Uterus (tissue), 2 donors: ENCODE measurements around the gene HCN1.

Source experiments
- POLR2A ChIP-seq, 2 donors: fragments of 450-650 bp; IDR thresholded peaks; one replicate each; pipeline ENCODE4 v1.6.1; 2016; ENCODE audit warnings: antibody characterized with exemption in 2 of 2, mild to moderate bottlenecking in 1 of 2, moderate library complexity in 1 of 2
- TF ChIP-seq, protein P1 (sequence below), 4 experiments: fragments of 200-600 bp in 2 of 4; fragments of 450-650 bp in 2 of 4; sonication (generic) in 2 of 4; IDR thresholded peaks; one replicate each; pipeline ENCODE4 v1.5.1; 2016 to 2019; ENCODE audit warnings: antibody characterized with exemption in 4 of 4, mild to moderate bottlenecking in 2 of 4, moderate library complexity in 1 of 4

DNA sequence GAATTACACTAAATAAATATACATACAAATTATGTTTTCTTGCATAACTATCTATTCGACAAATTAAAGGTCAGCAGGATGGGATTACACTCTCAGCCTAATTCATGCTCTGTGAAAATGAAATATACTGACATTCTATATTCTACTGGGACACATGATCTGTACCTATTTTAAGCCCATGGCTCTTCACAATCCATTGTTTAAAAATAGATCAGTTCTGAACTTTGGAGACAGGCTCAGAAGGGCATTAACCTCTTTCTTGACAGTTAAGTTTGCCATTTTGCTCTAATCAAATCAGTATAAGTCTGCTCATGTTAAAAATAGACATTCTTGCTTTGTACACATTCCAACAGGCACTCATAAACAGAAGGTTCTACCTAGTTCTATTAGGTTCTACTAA is 361.2 kb downstream of the HCN1 start:
- TF ChIP-seq, protein P1, sequence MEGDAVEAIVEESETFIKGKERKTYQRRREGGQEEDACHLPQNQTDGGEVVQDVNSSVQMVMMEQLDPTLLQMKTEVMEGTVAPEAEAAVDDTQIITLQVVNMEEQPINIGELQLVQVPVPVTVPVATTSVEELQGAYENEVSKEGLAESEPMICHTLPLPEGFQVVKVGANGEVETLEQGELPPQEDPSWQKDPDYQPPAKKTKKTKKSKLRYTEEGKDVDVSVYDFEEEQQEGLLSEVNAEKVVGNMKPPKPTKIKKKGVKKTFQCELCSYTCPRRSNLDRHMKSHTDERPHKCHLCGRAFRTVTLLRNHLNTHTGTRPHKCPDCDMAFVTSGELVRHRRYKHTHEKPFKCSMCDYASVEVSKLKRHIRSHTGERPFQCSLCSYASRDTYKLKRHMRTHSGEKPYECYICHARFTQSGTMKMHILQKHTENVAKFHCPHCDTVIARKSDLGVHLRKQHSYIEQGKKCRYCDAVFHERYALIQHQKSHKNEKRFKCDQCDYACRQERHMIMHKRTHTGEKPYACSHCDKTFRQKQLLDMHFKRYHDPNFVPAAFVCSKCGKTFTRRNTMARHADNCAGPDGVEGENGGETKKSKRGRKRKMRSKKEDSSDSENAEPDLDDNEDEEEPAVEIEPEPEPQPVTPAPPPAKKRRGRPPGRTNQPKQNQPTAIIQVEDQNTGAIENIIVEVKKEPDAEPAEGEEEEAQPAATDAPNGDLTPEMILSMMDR (IDR thresholded peaks at IDR 0.05), result no peak
- TF ChIP-seq POLR2A (IDR thresholded peaks at IDR 0.05), result no peak
